ENCODE data around the gene ARHGEF16.

GRCh38 chr1:3463013-3463385, 8.5 kb downstream of the ARHGEF16 start:
- TF ChIP-seq POLR2A (IDR thresholded peaks at IDR 0.05; ENCODE audit: low read length) (no peak), GATA1 (IDR thresholded peaks at IDR 0.05; ENCODE audit: low read depth, low read length) (no peak)
